Frontal cortex (tissue), 4 donors: ENCODE measurements around the gene LRRN1. TPM values are rescaled to one million over a fixed set of nuclear protein-coding genes. Genes with fewer than 3 reads are reported as not detected.
"Not testable (repeated sequence)": the region's sequence is repeated elsewhere in the genome, so short reads cannot be mapped to it uniquely, and the experiment has no call there.

Experiments
- DNase-seq, 2 donors: peaks; one replicate each; pipeline ENCODE4 v3.0.0; 2012; ENCODE audit warnings: low spot score in 2 of 2
- FAIRE-seq: peaks from 2 replicates; lab custom pipeline; 2012; peaks lifted over from hg19 to GRCh38; lab: Jason Lieb, UNC
- total RNA-seq: library from RNA; depleted of rRNA; stranded (reverse); fragments of >200 nt; gene quantifications from one replicate; pipeline ENCODE4 v1.2.3, GENCODE V29; 2014
- donor health status: control.
- donor health status: control.
- donor health status: control.

LRRN1 gene
- total RNA-seq, 1 donor from 2014 or later, result 24.9 TPM

DNA sequence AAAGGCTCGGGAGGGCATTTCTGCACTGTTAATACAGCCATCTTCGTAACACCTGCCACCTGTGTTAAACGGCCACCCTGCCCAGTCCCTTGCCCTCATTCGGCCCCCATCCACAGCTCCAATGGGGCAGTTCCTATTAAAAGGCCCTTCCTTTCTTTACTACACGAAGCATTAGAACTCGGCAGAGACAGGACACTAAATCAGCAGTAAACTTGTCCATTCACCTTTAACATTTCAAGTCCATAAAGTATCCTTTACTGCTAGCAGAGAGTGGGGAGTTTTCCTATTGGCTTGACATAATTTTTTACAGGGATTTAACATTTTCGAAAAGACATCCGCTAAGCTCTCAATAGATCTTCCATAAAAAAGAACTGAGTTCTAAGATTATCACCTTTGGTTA lies 76.3 kb downstream of the LRRN1 start:
- DNase-seq, result no peak
- no peak for FAIRE-seq

DNA sequence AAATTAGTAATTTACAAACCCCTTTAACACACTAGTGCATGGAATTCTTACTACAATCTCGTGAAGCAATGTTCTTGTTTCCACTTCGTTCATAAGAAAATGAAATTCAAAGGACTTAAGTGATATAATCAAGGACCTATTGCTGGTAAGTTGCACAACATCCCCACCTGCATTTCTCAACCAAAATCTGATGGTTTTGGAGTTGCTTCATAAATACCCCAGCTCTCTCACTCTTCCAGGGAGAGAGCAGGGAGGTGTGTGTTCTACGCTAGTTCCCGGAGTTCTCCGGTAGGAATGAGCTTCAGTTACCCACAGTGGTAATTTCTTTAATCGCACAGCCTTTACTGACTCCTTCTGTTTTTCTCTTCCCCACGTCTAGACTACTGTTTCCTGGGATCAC lies 81.8 kb downstream of the LRRN1 start:
- DNase-seq (no peak), FAIRE-seq (no peak)

DNA sequence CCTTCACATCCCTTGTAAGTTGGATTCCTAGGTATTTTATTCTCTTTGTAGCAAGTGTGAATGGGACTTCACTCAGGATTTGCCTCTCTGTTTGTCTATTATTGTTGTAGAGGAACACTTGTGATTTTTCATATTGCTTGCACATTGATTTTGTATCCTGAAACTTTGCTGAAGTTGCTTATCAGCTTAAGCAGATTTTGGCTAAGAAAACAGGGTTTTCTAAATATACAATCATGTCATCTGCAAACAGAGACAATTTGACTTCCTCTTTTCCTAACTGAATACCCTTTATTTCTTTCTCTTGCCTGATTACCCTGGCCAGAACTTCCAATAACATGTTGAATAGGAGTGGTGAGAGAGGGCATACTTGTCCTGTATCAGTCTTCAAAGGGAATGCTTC lies 88.1 kb downstream of the LRRN1 start:
- FAIRE-seq, DNase-seq: not testable (repeated sequence)

DNA sequence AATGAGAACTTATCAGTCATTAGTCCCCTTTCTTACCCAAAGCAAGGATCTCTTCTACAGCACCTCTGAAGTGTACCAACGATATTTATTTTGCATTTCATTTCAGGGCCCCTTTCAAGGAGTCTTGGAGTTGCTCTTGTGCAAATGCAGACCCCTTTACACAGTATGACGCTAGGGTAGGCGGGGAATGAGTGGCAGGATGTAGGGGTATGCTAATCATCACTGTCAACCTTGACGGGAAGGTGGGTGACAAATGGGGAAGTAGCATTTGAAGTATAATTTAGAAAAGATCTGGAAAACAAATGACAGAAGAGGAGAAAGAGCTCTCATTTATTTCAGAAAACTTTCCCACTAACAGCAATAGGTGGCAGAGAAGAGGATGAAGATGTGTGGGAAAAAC lies 94.4 kb downstream of the LRRN1 start:
- DNase-seq (no peak), FAIRE-seq (no peak)
